HepG2 (cell line): ENCODE measurements around the gene AGRN. TPM values are rescaled to one million over a fixed set of nuclear protein-coding genes. Genes with fewer than 3 reads are reported as not detected.

ENCODE experiments used
- ARNT2 ChIP-seq: sonication (generic); formaldehyde crosslinking; IDR thresholded peaks from 2 replicates; pipeline ENCODE4 v1.8.0; 2022; ENCODE audit warnings: mild to moderate bottlenecking, low read depth, missing genetic modification reagents, moderate library complexity
- ATF7 ChIP-seq, 2 experiments: fragments of 450-650 bp in 1 of 2; sonication (generic) in 1 of 2; formaldehyde crosslinking in 1 of 2; IDR thresholded peaks; 2 replicates each; pipeline versions ENCODE4 v1.4.0 to v1.6.1; 2016 to 2020; ENCODE audit warnings: antibody characterized with exemption in 1 of 2, mild to moderate bottlenecking in 1 of 2, missing genetic modification reagents in 1 of 2
- CENPX ChIP-seq: sonication (generic); formaldehyde crosslinking; IDR thresholded peaks from 2 replicates; pipeline ENCODE4 v1.9.0; 2021; ENCODE audit warnings: mild to moderate bottlenecking, missing genetic modification reagents, moderate library complexity
- DDIT3 ChIP-seq: sonication (generic); formaldehyde crosslinking; IDR thresholded peaks from 2 replicates; pipeline ENCODE4 v1.4.0; 2020; ENCODE audit warnings: mild to moderate bottlenecking, missing genetic modification reagents
- HNF4A ChIP-seq: sonication (generic); formaldehyde crosslinking; IDR thresholded peaks from 2 replicates; pipeline ENCODE4 v1.4.0; 2020; ENCODE audit warnings: missing genetic modification reagents
- KMT2B ChIP-seq: IDR thresholded peaks from 2 replicates; pipeline ENCODE4 v1.6.1; 2016; ENCODE audit warnings: missing genetic modification reagents, missing compliant biosample characterization
- NCOR1 ChIP-seq: fragments of 200-600 bp; sonication (generic); IDR thresholded peaks from 2 replicates; pipeline ENCODE4 v1.7.0; 2017; ENCODE audit warnings: antibody characterized with exemption, low read length, borderline replicate concordance
- NFE2L2 ChIP-seq: fragments of 150-350 bp; IDR thresholded peaks from 2 replicates; pipeline ENCODE4 v1.6.1; 2014; ENCODE audit warnings: low read length
- POGK ChIP-seq: sonication (generic); formaldehyde crosslinking; conservative IDR thresholded peaks from 2 replicates; pipeline ENCODE4 v1.8.0; 2022; ENCODE audit warnings: mild to moderate bottlenecking, moderate library complexity, missing genetic modification reagents
- RAD51 ChIP-seq: fragments of 450-650 bp; IDR thresholded peaks from 2 replicates; pipeline ENCODE4 v1.6.1; 2016; ENCODE audit warnings: borderline replicate concordance
- SKI ChIP-seq: fragments of 450-650 bp; IDR thresholded peaks from one replicate; pipeline ENCODE4 v1.6.1; 2018; ENCODE audit warnings: mild to moderate bottlenecking; ENCODE audit not compliant: partially characterized antibody
- SNRNP70 ChIP-seq: fragments of 200-400 bp; formaldehyde crosslinking; IDR thresholded peaks from 2 replicates; pipeline ENCODE4 v1.6.1; 2017; ENCODE audit warnings: mild to moderate bottlenecking, low read depth, low read length, moderate library complexity
- SRF ChIP-seq: IDR thresholded peaks from 2 replicates; pipeline ENCODE4 v1.6.1; 2011; ENCODE audit warnings: mild to moderate bottlenecking, low read depth, low read length, moderate library complexity
- STAT5B ChIP-seq: sonication (generic); formaldehyde crosslinking; IDR thresholded peaks from 2 replicates; pipeline ENCODE4 v1.4.0; 2020; ENCODE audit warnings: missing genetic modification reagents
- THRA ChIP-seq: sonication (generic); formaldehyde crosslinking; IDR thresholded peaks from 2 replicates; pipeline ENCODE4 v1.4.0; 2020; ENCODE audit warnings: missing genetic modification reagents, borderline replicate concordance
- ZFP62 ChIP-seq: sonication (generic); formaldehyde crosslinking; IDR thresholded peaks from 2 replicates; pipeline ENCODE4 v1.4.0; 2020; ENCODE audit warnings: missing genetic modification reagents
- ZIK1 ChIP-seq: sonication (generic); formaldehyde crosslinking; IDR thresholded peaks from 2 replicates; pipeline ENCODE4 v1.5.0; 2020; ENCODE audit warnings: mild to moderate bottlenecking, low read depth, missing genetic modification reagents, borderline replicate concordance
- ZNF260 ChIP-seq: sonication (generic); formaldehyde crosslinking; IDR thresholded peaks from 2 replicates; pipeline ENCODE4 v1.4.0; 2020; ENCODE audit warnings: missing genetic modification reagents, low read depth, mild to moderate bottlenecking, borderline replicate concordance
- ZNF549 ChIP-seq: sonication (generic); formaldehyde crosslinking; IDR thresholded peaks from 2 replicates; pipeline ENCODE4 v1.5.0; 2020; ENCODE audit warnings: missing genetic modification reagents
- ZNF552 ChIP-seq: sonication (generic); formaldehyde crosslinking; IDR thresholded peaks from 2 replicates; pipeline ENCODE4 v1.9.0; 2022; ENCODE audit warnings: missing genetic modification reagents, mild to moderate bottlenecking, borderline replicate concordance
- ZNF562 ChIP-seq: sonication (generic); formaldehyde crosslinking; IDR thresholded peaks from 2 replicates; pipeline ENCODE4 v1.8.0; 2022; ENCODE audit warnings: missing genetic modification reagents, borderline replicate concordance
- ZNF710 ChIP-seq: sonication (generic); formaldehyde crosslinking; IDR thresholded peaks from 2 replicates; pipeline ENCODE4 v1.5.0; 2020; ENCODE audit warnings: mild to moderate bottlenecking, missing genetic modification reagents, borderline replicate concordance
- ZNF777 ChIP-seq: sonication (generic); formaldehyde crosslinking; IDR thresholded peaks from 2 replicates; pipeline ENCODE4 v1.4.0; 2020; ENCODE audit warnings: missing genetic modification reagents
- ZNF816 ChIP-seq: sonication (generic); formaldehyde crosslinking; IDR thresholded peaks from 2 replicates; pipeline ENCODE4 v1.8.0; 2022; ENCODE audit warnings: missing genetic modification reagents, mild to moderate bottlenecking, borderline replicate concordance
- ZSCAN12 ChIP-seq: sonication (generic); formaldehyde crosslinking; IDR thresholded peaks from 2 replicates; pipeline ENCODE4 v1.9.0; 2021; ENCODE audit warnings: mild to moderate bottlenecking, missing genetic modification reagents
- polyA plus RNA-seq, 8 experiments: library from polyadenylated mRNA; depleted of rRNA in 3 of 8; stranded (reverse) in 7 of 8; unstranded in 1 of 8; fragments of >200 nt; fragmentation: Illumina TruSeq in 4 of 8; extraction: Trizol in 4 of 8; gene quantifications; 2 replicates each; pipeline versions ENCODE4 v1.2.1 to v1.2.3, GENCODE V29; 2011 to 2016; ENCODE audit warnings: low read depth in 4 of 8, missing spikeins in 1 of 8, mixed read lengths in 1 of 8; ENCODE audit not compliant: insufficient read depth in 1 of 8
- total RNA-seq, 5 experiments: library from RNA; depleted of rRNA; stranded (reverse); fragments of >200 nt; fragmentation: Illumina TruSeq; extraction: Trizol; gene quantifications; 2 replicates each; pipeline ENCODE4 v1.2.3, GENCODE V29; 2016; ENCODE audit warnings: low read depth in 1 of 5

AGRN gene
- total and polyA plus RNA-seq, 2 of the 13 experiments (the other 11 are each of a cell fraction or from before 2014, with no cell fraction given), result 29.8 to 65.2 TPM

- TF ChIP-seq ZNF552 (no peak), CENPX (CRISPR knock-in tag) (no peak), SNRNP70 (no peak), ARNT2 (CRISPR knock-in tag) (no peak), NCOR1 (0 out of 2 replicates have a peak, but pooled peaks have one; percentile 31), POGK (CRISPR knock-in tag) (no peak), ATF7 (IDR thresholded peaks at IDR 0.05) (no peak), ATF7 (CRISPR knock-in tag; IDR thresholded peaks at IDR 0.05) (no peak), KMT2B (CRISPR knock-in tag) (no peak), ZNF816 (no peak), SRF (no peak), STAT5B (CRISPR knock-in tag) (no peak), ZIK1 (CRISPR knock-in tag) (no peak), ZNF549 (CRISPR knock-in tag) (no peak), HNF4A (peak; percentile 86), DDIT3 (no peak), THRA (no peak), ZFP62 (CRISPR knock-in tag) (no peak), RAD51 (no peak), ZNF562 (CRISPR knock-in tag) (no peak), ZNF777 (CRISPR knock-in tag) (no peak), ZSCAN12 (CRISPR knock-in tag) (no peak), SKI (no peak), NFE2L2 (no peak), ZNF260 (no peak), ZNF710 (CRISPR knock-in tag) (no peak)
Measured at GRCh38 chr1:1037366-1038327, 17.7 kb downstream of the AGRN start (continued).
